ENCODE measurements around the gene VDAC2.
"Not testable (repeated sequence)": the region's sequence is repeated elsewhere in the genome, so short reads cannot be mapped to it uniquely, and the experiment has no call there.

VDAC2 gene

GRCh38 chr10:75191821-75192568 is 18.6 kb upstream of the VDAC2 start:
- no peaks in the 10 kb centered on the region for H3K36me3 ChIP-seq (ENCODE audit: control insufficient read depth in 2 of 2, insufficient read depth in 1 of 2, low read length in 2 of 2)
- H3K9me3 ChIP-seq (ENCODE audit: control insufficient read depth, insufficient read depth, low read depth, low read length) = no peaks in the 10 kb centered on the region
- TF ChIP-seq BCL11A (tag by site-specific recombination; IDR thresholded peaks at IDR 0.05; ENCODE audit: low read depth) (peak; percentile 71; the same call in 1 of the 2 replicates), KLF17 (tag by site-specific recombination; IDR thresholded peaks at IDR 0.05) (peak; percentile 39; the same call in 1 of the 2 replicates), ZNF629 (tag by site-specific recombination; IDR thresholded peaks at IDR 0.05) (peak; percentile 48; the same call in 1 of the 2 replicates), ZNF2 (tag by site-specific recombination; IDR thresholded peaks at IDR 0.05) (no peak), ZBTB17 (tag by site-specific recombination; IDR thresholded peaks at IDR 0.05) (peak; percentile 48; the same call in 1 of the 2 replicates), PRDM1 (tag by site-specific recombination; IDR thresholded peaks at IDR 0.05) (0 out of 2 replicates have a peak, but pooled peaks have one; percentile 6), INSM2 (tag by site-specific recombination; IDR thresholded peaks at IDR 0.05) (0 out of 2 replicates have a peak, but pooled peaks have one; percentile 30), PRDM6 (tag by site-specific recombination; IDR thresholded peaks at IDR 0.05) (0 out of 2 replicates have a peak, but pooled peaks have one; percentile 8), ZNF776 (tag by site-specific recombination; IDR thresholded peaks at IDR 0.05; ENCODE audit: borderline replicate concordance) (no peak)
- no peak overlapping the region for H3K4me3 ChIP-seq (ENCODE audit: low read depth, low read length)
- H3K4me1 ChIP-seq (ENCODE audit: control insufficient read depth, insufficient read depth, low read length) = no peaks in the 10 kb centered on the region
- no peak overlapping the region for H3K27ac ChIP-seq (ENCODE audit: extremely low read depth, low read depth, low read length)
- POLR2A ChIA-PET = no interaction called here
- CTCF ChIA-PET = interaction anchor here (1.3 to 1.6 kb wide), 2 partner anchors 44 kb away, joined by 3 to 6 read pairs; partner anchors contain the start of gene COMTD1

- H3K9me3 ChIP-seq (ENCODE audit: control insufficient read depth, insufficient read depth, low read depth, low read length); H3K36me3 ChIP-seq (ENCODE audit: control insufficient read depth in 2 of 2, insufficient read depth in 1 of 2, low read length in 2 of 2); H3K4me1 ChIP-seq (ENCODE audit: control insufficient read depth, insufficient read depth, low read length); H3K4me3 ChIP-seq (ENCODE audit: low read depth, low read length); H3K27ac ChIP-seq (ENCODE audit: extremely low read depth, low read depth, low read length): not testable (repeated sequence)
- ChIA-PET CTCF (interaction anchor here (1.0 to 2.3 kb wide), 3 partner anchors 15 to 36 kb away, joined by 3 to 10 read pairs (median 5); no protein-coding TSS in a partner anchor), POLR2A (interaction anchor here (0.7 kb wide), 2 partner anchors 32 to 41 kb away, joined by 5 to 8 read pairs; partner anchors contain the start of gene COMTD1)
These were observed 16.0 kb upstream of the VDAC2 start for GRCh38 chr10:75194625-75195024.

- Histone ChIP-seq H3K9me3 (ENCODE audit: control insufficient read depth, insufficient read depth, low read depth, low read length) (no peaks in the 10 kb centered on the region), H3K4me3 (ENCODE audit: low read depth, low read length) (no peak overlapping the region), H3K27ac (ENCODE audit: extremely low read depth, low read depth, low read length) (no peak overlapping the region), H3K4me1 (ENCODE audit: control insufficient read depth, insufficient read depth, low read length) (no peaks in the 10 kb centered on the region), H3K36me3 (ENCODE audit: control insufficient read depth in 2 of 2, insufficient read depth in 1 of 2, low read length in 2 of 2) (no peaks in the 10 kb centered on the region)
- TF ChIP-seq ZNF133 (tag by site-specific recombination; IDR thresholded peaks at IDR 0.05) (0 out of 2 replicates have a peak, but pooled peaks have one; percentile 15), ZNF48 (tag by site-specific recombination; IDR thresholded peaks at IDR 0.05) (no peak)
- ChIA-PET POLR2A (interaction anchor here (0.7 kb wide), 2 partner anchors 32 to 40 kb away, joined by 5 to 8 read pairs; partner anchors contain the start of gene COMTD1), CTCF (interaction anchor here (1.0 to 2.3 kb wide), 3 partner anchors 15 to 36 kb away, joined by 3 to 10 read pairs (median 5); no protein-coding TSS in a partner anchor)
These were observed 15.4 kb upstream of the VDAC2 start for GRCh38 chr10:75195035-75195763.
